Inferior parietal cortex (tissue), 1 donor: ENCODE measurements around the gene BRSK2.

ENCODE experiments used
- DNase-seq: peaks from one replicate; pipeline ENCODE4 v3.0.0-alpha.2; 2016; ENCODE audit errors: extremely low spot score

The BRSK2 gene

GRCh38 chr11:1482581-1483444, 93.1 kb downstream of the BRSK2 start:
- DNase-seq = no peak

- no peak for DNase-seq
Measured at GRCh38 chr11:1483445-1483961, 93.8 kb downstream of the BRSK2 start.

DNA sequence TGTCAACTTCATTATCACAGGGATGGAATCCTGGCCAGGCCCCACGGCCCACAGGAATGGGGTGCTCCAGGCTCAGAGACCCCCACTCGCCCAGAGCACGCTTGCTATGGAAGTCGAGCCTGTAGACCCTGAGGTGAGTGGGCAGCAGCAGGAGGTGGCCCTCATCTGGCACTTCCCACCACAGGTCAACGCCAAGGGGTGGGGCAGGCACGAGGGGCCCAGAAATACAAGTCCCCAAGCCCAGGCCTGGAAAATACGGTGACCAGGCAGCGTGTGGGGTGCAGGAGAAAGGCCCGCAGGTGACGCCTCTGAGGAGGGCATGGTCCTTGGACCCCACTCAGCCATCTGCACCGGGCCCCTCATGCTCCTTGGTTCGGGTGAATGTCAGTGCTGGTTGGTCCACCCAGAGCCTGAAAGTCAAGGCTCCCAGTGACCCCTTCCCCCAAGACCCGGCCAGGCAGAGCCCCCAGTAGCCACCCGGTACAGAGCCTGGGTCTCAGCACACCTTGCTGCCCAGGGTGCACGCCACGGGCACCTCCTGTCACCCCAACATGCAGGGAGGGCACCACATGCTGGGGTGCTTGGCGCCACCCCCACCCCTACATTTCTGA, 94.4 kb downstream of the BRSK2 start:
- DNase-seq = no peak

- DNase-seq = no peak
Measured at GRCh38 chr11:1484695-1485503, 95.2 kb downstream of the BRSK2 start.

- DNase-seq = no peak
Measured at GRCh38 chr11:1485504-1485885, 95.8 kb downstream of the BRSK2 start.

DNA sequence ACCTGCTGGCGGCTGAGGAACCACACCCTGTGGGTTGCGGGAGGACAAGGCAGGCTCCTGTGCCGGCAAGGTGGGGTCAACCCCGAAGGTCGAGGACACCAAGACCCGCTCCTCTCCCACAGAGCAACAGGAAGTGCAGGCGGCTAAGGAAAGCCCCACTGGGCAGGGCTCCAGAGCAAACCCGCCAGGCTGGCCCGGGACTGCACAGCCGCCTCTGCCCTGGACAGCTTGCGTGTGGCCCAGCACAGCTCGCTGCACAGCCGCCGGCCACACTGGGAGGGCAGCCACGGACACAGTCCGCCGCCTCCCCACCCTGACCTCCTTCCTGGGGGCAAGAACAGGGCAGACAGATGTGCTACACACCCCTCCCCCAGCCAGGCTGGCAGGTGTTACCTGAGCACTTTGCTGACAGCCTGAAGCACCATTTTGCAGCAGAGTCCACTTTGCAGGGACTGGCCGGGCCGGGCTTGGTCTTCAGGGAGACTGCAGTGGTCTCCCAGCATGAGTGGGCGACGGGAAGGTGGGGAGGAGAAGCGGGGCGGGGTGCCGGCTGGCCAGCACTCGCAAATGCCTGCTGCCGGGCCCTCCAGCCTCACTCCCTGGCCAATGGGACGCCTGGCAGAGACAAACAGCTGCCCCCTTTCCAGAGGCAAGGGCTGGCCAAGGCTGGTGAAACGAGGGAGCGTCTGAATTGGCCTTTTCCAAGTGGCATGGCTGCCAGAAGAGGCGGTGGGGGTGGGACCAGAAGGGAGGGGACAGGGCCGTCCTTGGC, 96.5 kb downstream of the BRSK2 start, which contains the start of gene MOB2:
MOB2 (minus strand) TSS at position 726 of the 772 bp plus-strand sequence; CDS start at position 503, 223 bp downstream.
- no peak for DNase-seq

DNA sequence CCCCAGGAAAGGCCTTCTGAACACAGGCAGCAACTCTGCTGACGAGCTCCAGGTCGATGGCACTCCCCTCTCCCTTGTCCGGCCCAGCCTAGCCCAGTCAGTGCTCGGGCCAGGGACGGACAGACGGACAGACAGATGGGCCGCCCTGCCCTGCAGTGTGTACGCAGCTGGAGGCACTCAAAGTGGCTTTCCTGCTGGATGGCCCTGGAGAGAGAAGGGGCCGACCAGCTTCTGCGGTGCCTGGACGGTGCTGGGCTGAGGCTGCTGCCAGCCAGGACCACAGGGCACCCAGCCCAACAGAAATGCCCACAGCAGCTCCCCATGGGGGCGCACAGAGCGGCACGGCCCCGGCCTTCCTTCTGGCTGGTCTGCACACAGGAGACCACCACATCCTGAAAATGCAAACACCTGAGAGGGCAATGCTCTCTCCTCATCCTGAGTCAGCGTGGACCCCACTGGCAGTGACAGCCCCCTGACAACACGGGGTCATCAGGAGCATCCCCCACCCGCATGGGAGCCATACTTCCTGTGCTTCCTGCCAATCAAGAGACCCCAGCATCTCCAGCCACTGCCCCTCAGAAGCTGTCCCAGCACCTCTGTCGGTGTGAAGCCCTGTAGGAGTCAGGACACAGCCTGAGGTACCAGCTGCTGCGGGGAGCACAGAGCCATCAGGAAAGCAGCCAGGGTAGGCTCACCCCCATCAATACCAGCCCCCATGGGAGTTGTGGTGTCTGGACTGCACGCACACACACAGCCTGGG, 97.5 kb downstream of the BRSK2 start:
- no peak for DNase-seq

DNA sequence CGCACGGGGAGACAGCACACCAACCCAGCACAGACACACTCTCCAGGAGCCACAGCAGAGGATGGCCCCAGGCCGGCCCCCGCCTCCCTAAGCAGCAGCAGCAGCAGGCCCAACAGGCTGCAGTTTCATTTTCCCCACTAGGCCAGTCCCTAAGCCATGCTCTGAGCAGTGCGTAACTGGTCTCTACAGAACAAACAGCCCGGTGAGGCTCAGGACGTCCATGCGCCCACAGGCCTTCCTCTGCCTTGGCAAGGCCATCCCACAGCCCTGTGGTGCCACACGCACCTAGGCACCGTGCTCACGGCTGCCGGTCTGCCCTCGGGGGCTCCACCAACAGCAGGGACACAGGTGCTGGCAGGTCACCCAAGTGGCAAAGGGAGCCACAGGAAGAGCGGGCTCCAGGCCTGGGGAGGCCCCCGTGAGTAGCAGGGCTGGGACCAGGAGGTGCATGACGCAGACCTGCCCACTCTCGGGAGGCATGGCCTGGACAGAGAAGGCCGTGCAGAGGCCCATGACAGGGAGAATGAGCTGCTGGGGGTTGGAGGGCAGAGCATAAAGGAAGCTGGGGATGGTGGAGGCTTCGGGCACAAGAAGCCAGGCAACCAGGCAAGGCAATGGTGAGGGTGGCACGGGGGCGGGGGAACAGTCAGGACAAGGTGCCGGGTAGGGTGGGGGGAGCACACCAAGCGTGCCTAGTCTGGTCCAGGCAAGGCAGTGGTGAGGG, 98.3 kb downstream of the BRSK2 start:
- DNase-seq = no peak

DNA sequence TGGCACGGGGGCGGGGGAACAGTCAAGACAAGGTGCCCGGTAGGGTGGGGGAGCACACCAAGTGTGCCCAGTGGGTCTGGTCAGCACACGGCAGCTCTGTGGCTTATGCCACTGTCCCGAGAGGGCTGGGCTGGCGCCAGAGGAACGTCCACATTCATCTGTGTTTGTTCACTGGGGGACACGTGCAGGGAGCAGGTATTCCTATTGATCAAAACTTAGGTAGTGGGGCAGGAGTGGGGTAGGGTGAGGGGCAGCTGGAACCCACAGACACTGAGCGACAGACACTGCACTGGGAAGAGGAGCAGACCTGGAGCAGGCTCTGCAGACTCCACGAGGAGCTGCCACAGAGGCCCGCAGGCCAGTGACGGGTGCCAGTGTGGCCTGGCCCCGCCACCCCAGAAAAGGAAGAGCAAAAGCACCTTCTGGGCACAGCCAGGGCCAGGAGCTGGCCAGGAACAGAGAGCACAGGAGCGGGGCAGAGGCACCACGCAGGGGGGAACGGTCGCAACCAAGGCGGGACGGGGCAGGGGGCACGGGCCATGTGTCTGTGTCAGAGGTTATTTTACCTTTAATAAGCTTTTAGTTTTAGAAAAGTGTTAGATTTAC, 98.9 kb downstream of the BRSK2 start:
- no peak for DNase-seq

DNA sequence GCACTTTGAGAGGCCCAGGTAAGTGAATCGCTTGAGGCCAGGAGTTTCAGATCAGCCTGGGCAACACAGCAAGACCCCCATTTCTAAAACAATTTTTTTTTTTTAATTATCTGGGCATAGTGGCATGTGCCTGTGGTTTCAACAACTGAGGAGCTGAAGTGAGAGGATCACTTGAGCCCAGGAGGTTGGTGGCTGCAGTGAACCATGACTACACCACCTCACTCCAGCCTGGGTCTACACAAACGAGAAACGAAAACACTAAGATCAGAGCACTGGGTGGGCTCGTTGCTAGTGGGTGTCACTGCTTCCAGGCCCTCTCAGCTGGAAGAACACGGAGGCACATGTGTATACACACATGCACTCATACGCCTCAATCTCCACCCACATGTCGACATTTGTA, 100.9 kb downstream of the BRSK2 start:
- no peak for DNase-seq

- DNase-seq = no peak
Measured at GRCh38 chr11:1491379-1491778, 101.6 kb downstream of the BRSK2 start.

GRCh38 chr11:1493650-1494244, 104.0 kb downstream of the BRSK2 start:
- no peak for DNase-seq

GRCh38 chr11:1494650-1495049, 104.9 kb downstream of the BRSK2 start:
- no peak for DNase-seq

DNA sequence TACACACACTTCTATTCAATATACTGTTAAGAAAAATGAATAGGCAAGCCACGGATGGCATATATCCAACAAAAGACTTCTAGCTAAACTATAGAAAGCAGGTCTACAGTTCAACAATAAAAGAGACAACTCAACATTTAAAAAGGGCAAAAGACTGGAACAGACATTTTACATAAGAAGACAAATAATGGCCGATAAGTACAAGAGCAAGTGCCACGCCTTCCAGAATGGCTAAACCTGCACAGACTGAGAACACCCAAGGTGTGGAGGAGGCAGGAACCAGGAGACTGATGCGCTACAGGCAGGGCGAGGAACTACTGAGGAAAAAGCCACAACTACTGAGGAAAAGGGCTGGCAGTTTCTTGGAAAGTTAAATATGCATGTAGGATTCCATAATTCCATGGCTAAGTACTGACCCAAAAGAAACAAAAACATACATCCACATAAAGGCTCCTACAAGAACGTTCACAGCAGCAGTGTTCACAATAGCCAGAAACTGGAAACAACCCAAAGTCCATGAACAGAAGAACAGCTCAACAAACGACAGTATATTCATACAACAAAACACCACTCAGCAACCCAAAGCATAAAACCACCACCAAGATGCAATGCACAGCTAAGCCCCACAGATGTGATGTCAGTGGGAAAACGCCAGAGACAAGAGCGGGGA, 106.5 kb downstream of the BRSK2 start:
- DNase-seq = no peak

GRCh38 chr11:1496761-1497095, 107.0 kb downstream of the BRSK2 start:
- DNase-seq = no peak

- no peak for DNase-seq
Measured at GRCh38 chr11:1497600-1497999, 107.9 kb downstream of the BRSK2 start.

DNA sequence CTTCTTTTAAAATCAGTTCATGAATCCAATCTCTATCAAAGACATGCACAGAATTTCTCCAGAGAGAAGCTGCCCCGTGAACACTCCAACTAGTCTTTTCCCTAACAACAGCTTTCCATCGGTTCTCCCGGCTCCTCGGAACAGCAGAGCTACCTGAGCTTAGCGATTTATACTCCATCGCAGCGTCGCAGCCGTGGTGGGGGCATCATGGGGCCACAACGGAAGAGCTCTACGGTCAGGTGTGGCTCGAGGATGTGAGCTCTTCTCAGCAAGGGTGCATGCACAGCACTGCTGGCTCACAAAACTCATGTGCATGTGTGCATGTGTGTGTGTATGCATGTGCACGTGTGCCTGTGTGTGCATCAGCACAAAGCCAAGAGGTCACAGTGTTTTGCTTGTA, 108.5 kb downstream of the BRSK2 start:
- DNase-seq = no peak

DNA sequence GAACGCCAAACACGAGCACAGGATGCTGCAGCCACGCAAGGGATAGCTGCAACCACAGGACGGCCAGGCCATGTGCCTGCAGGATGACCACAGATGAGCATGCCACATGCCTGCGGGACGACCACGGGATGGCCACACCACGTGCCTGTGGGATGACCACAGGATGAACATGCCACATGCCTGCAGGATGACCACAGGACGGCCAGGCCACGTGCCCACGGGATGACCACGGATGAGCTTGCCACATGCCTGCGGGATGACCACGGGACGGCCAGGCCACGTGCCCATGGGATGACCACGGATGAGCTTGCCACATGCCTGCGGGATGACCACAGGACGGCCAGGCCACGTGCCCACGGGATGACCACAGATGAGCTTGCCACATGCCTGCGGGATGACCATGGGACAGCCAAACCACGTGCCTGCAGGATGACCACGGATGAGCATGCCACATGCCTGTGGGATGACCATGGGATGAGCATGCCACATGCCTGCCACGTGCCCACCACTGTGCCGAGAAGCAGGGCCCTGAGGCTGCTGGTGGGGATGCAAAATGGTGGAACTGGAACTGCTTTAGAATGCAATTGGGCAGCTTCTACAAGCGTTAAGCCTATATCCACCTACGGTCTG, 109.6 kb downstream of the BRSK2 start:
- DNase-seq = no peak
